Measurements from ENCODE around the gene ITIH4. TPM values are rescaled to one million over a fixed set of nuclear protein-coding genes. Genes with fewer than 3 reads are reported as not detected.
A peak's percentile ranks its signal among the peaks of the same experiment; 100 is the strongest.

Gene ITIH4
- total RNA-seq, 1 donor from 2014 or later, result 0.13 TPM

- no peak overlapping the region for H3K4me3 ChIP-seq (ENCODE audit: low read depth, low read length)
- H3K27me3 ChIP-seq (ENCODE audit: control insufficient read depth, insufficient read depth, low read length), result no peaks in the 10 kb centered on the region
- no peak for DNase-seq (ENCODE audit: low read depth)
- no peak for TF ChIP-seq CTCF (IDR thresholded peaks at IDR 0.05; ENCODE audit: insufficient read depth, low read length, poor library complexity, severe bottlenecking)
- H3K36me3 ChIP-seq (ENCODE audit: control insufficient read depth, insufficient read depth, low read length), result no peaks in the 10 kb centered on the region
Measured at GRCh38 chr3:52857133-52857532, 26.7 kb upstream of the ITIH4 start.

GRCh38 chr3:52856666-52857065, 26.2 kb upstream of the ITIH4 start:
- Histone ChIP-seq H3K27me3 (ENCODE audit: control insufficient read depth, insufficient read depth, low read length) (no peaks in the 10 kb centered on the region), H3K36me3 (ENCODE audit: control insufficient read depth, insufficient read depth, low read length) (no peaks in the 10 kb centered on the region), H3K4me3 (ENCODE audit: low read depth, low read length) (no peak overlapping the region)
- no peak for DNase-seq (ENCODE audit: low read depth)
- TF ChIP-seq CTCF (IDR thresholded peaks at IDR 0.05; ENCODE audit: insufficient read depth, low read length, poor library complexity, severe bottlenecking), result no peak

GRCh38 chr3:52854013-52854412, 23.5 kb upstream of the ITIH4 start:
- no peaks in the 10 kb centered on the region for H3K27me3 ChIP-seq (ENCODE audit: control insufficient read depth, insufficient read depth, low read length)
- no peak for DNase-seq (ENCODE audit: low read depth)
- H3K36me3 ChIP-seq (ENCODE audit: control insufficient read depth, insufficient read depth, low read length), result no peaks in the 10 kb centered on the region
- no peak overlapping the region for H3K4me3 ChIP-seq (ENCODE audit: low read depth, low read length)
- TF ChIP-seq CTCF (IDR thresholded peaks at IDR 0.05; ENCODE audit: insufficient read depth, low read length, poor library complexity, severe bottlenecking), result no peak

GRCh38 chr3:52852419-52852818, 21.9 kb upstream of the ITIH4 start:
- H3K4me3 ChIP-seq (ENCODE audit: low read depth, low read length), result no peak overlapping the region
- H3K36me3 ChIP-seq (ENCODE audit: control insufficient read depth, insufficient read depth, low read length), result no peaks in the 10 kb centered on the region
- TF ChIP-seq CTCF (IDR thresholded peaks at IDR 0.05; ENCODE audit: insufficient read depth, low read length, poor library complexity, severe bottlenecking), result no peak
- no peak for DNase-seq (ENCODE audit: low read depth)
- no peaks in the 10 kb centered on the region for H3K27me3 ChIP-seq (ENCODE audit: control insufficient read depth, insufficient read depth, low read length)

- peak; percentile 55 for TF ChIP-seq CTCF (IDR thresholded peaks at IDR 0.05; ENCODE audit: insufficient read depth, low read length, poor library complexity, severe bottlenecking)
- H3K27me3 ChIP-seq (ENCODE audit: control insufficient read depth, insufficient read depth, low read length), result no peaks in the 10 kb centered on the region
- H3K36me3 ChIP-seq (ENCODE audit: control insufficient read depth, insufficient read depth, low read length), result no peaks in the 10 kb centered on the region
- no peak overlapping the region for H3K4me3 ChIP-seq (ENCODE audit: low read depth, low read length)
- no peak for DNase-seq (ENCODE audit: low read depth)
Measured at GRCh38 chr3:52851348-52851747, 20.9 kb upstream of the ITIH4 start.

GRCh38 chr3:52849656-52850055, 19.2 kb upstream of the ITIH4 start:
- Histone ChIP-seq H3K4me3 (ENCODE audit: low read depth, low read length) (no peak overlapping the region), H3K27me3 (ENCODE audit: control insufficient read depth, insufficient read depth, low read length) (no peaks in the 10 kb centered on the region), H3K36me3 (ENCODE audit: control insufficient read depth, insufficient read depth, low read length) (no peaks in the 10 kb centered on the region)
- TF ChIP-seq CTCF (IDR thresholded peaks at IDR 0.05; ENCODE audit: insufficient read depth, low read length, poor library complexity, severe bottlenecking), result no peak
- DNase-seq (ENCODE audit: low read depth), result no peak
